ENCODE measurements around the gene SELENOW. TPM values are rescaled to one million over a fixed set of nuclear protein-coding genes. Genes with fewer than 3 reads are reported as not detected.

SELENOW gene
- polyA plus RNA-seq, 6 donors from 2014 or later = 68.2 to 131 (median 102) TPM

- Mint-ChIP-seq H3K9me3 (peaks cover 0 to 2% (median 0%) of the 10 kb centered on the region in 7 donors), H3K4me1 (peaks cover 24 to 37% (median 24%) of the 10 kb centered on the region in 3 donors), H3K36me3 (peaks cover 13 to 19% of the 10 kb centered on the region in 2 donors), H3K27ac (peak overlapping the region; percentile 45 to 92 (median 67)), H3K27me3 (no peaks in the 10 kb centered on the region), H3K4me3 (peak overlapping the region in 5 of 8 donors; percentile 56 to 81 (median 58))
- peak; percentile 20 to 28 for ATAC-seq (ENCODE audit: low read depth in 2 of 2)
- DNase-seq = no peak
Observed at GRCh38 chr19:47749326-47749725, 29.2 kb upstream of the SELENOW start.

GRCh38 chr19:47750752-47751151 is 27.8 kb upstream of the SELENOW start:
- no peak for ATAC-seq (ENCODE audit: low read depth in 2 of 2)
- peak overlapping the region in 1 of 6 donors; percentile 51 for H3K27ac Mint-ChIP-seq
- H3K9me3 Mint-ChIP-seq = no peaks in the 10 kb centered on the region
- H3K4me1 Mint-ChIP-seq = peaks cover 17 to 28% (median 19%) of the 10 kb centered on the region in 3 donors
- peaks cover 13% of the 10 kb centered on the region in 2 donors for H3K36me3 Mint-ChIP-seq
- no peaks in the 10 kb centered on the region for H3K27me3 Mint-ChIP-seq
- no peak overlapping the region for H3K4me3 Mint-ChIP-seq
- DNase-seq = no peak

- DNase-seq (no peak), ATAC-seq (ENCODE audit: low read depth in 2 of 2) (no peak)
- Mint-ChIP-seq H3K4me1 (peaks cover 15 to 17% (median 17%) of the 10 kb centered on the region in 3 donors), H3K27me3 (no peaks in the 10 kb centered on the region), H3K36me3 (peaks cover 13 to 27% of the 10 kb centered on the region in 2 donors), H3K9me3 (peaks cover 0 to 2% (median 0%) of the 10 kb centered on the region in 7 donors), H3K4me3 (no peak overlapping the region), H3K27ac (peak overlapping the region in 1 of 6 donors; percentile 71)
Observed at GRCh38 chr19:47752440-47753211, 25.9 kb upstream of the SELENOW start.

- Mint-ChIP-seq H3K4me3 (peak overlapping the region in 1 of 8 donors; percentile 15), H3K4me1 (peaks cover 0 to 4% (median 2%) of the 10 kb centered on the region in 3 donors), H3K27ac (peak overlapping the region in 4 of 6 donors; percentile 26 to 92 (median 68)), H3K36me3 (peaks cover 23% of the 10 kb centered on the region in 2 donors), H3K9me3 (peaks cover 0 to 5% (median 2%) of the 10 kb centered on the region in 7 donors), H3K27me3 (no peaks in the 10 kb centered on the region)
- DNase-seq (no peak), ATAC-seq (ENCODE audit: low read depth in 2 of 2) (no peak)
Observed at GRCh38 chr19:47754206-47755064, 24.1 kb upstream of the SELENOW start.

- Mint-ChIP-seq H3K36me3 (peaks cover 23% of the 10 kb centered on the region in 2 donors), H3K27ac (peak overlapping the region in 2 of 6 donors; percentile 26 to 71), H3K27me3 (no peaks in the 10 kb centered on the region), H3K9me3 (peaks cover 0 to 5% (median 2%) of the 10 kb centered on the region in 7 donors), H3K4me1 (peaks cover 0 to 4% (median 0%) of the 10 kb centered on the region in 3 donors), H3K4me3 (no peak overlapping the region)
- DNase-seq (no peak), ATAC-seq (ENCODE audit: low read depth in 2 of 2) (no peak)
Observed at GRCh38 chr19:47755065-47755761, 23.3 kb upstream of the SELENOW start.

GRCh38 chr19:47755762-47756626 is 22.5 kb upstream of the SELENOW start:
- H3K4me3 Mint-ChIP-seq = peak overlapping the region in 1 of 8 donors; percentile 40
- no peak for DNase-seq
- peak overlapping the region in 1 of 6 donors; percentile 47 for H3K27ac Mint-ChIP-seq
- H3K4me1 Mint-ChIP-seq = no peaks in the 10 kb centered on the region
- no peaks in the 10 kb centered on the region for H3K27me3 Mint-ChIP-seq
- H3K9me3 Mint-ChIP-seq = peaks cover 0 to 5% (median 2%) of the 10 kb centered on the region in 7 donors
- no peak for ATAC-seq (ENCODE audit: low read depth in 2 of 2)
- H3K36me3 Mint-ChIP-seq = peaks cover 23% of the 10 kb centered on the region in 2 donors

- Mint-ChIP-seq H3K4me3 (no peak overlapping the region), H3K36me3 (peaks cover 23% of the 10 kb centered on the region in 2 donors), H3K4me1 (no peaks in the 10 kb centered on the region), H3K9me3 (peaks cover 0 to 5% (median 2%) of the 10 kb centered on the region in 7 donors), H3K27ac (peak overlapping the region in 1 of 6 donors; percentile 69), H3K27me3 (no peaks in the 10 kb centered on the region)
- no peak for ATAC-seq (ENCODE audit: low read depth in 2 of 2)
- DNase-seq = no peak
Observed at GRCh38 chr19:47756627-47756929, 21.9 kb upstream of the SELENOW start.

- H3K4me3 Mint-ChIP-seq = peak overlapping the region in 1 of 8 donors; percentile 29
- DNase-seq (no peak), ATAC-seq (ENCODE audit: low read depth in 2 of 2) (no peak)
- no peaks in the 10 kb centered on the region for H3K27me3 Mint-ChIP-seq
- H3K36me3 Mint-ChIP-seq = peaks cover 23% of the 10 kb centered on the region in 2 donors
- no peaks in the 10 kb centered on the region for H3K4me1 Mint-ChIP-seq
- peak overlapping the region in 2 of 6 donors; percentile 69 to 90 for H3K27ac Mint-ChIP-seq
- peaks cover 0 to 5% (median 2%) of the 10 kb centered on the region in 7 donors for H3K9me3 Mint-ChIP-seq
Observed at GRCh38 chr19:47756953-47757608, 21.4 kb upstream of the SELENOW start.

GRCh38 chr19:47757617-47758442 is 20.7 kb upstream of the SELENOW start:
- H3K36me3 Mint-ChIP-seq = peaks cover 23% of the 10 kb centered on the region in 2 donors
- peaks cover 0 to 5% (median 2%) of the 10 kb centered on the region in 7 donors for H3K9me3 Mint-ChIP-seq

GRCh38 chr19:47758443-47758804 is 20.1 kb upstream of the SELENOW start:
- ATAC-seq (ENCODE audit: low read depth in 2 of 2) = peak; percentile 19 to 23
- no peaks in the 10 kb centered on the region for H3K27me3 Mint-ChIP-seq
- H3K36me3 Mint-ChIP-seq = peaks cover 20 to 23% of the 10 kb centered on the region in 2 donors
- peaks cover 0 to 5% (median 2%) of the 10 kb centered on the region in 7 donors for H3K9me3 Mint-ChIP-seq
- DNase-seq = no peak
- peak overlapping the region in 3 of 6 donors; percentile 67 to 73 (median 72) for H3K27ac Mint-ChIP-seq
- H3K4me1 Mint-ChIP-seq = peaks cover 0 to 5% (median 0%) of the 10 kb centered on the region in 3 donors
- H3K4me3 Mint-ChIP-seq = no peak overlapping the region

More at GRCh38 chr19:47757617-47758442, 20.7 kb upstream of the SELENOW start:
- ATAC-seq (ENCODE audit: low read depth in 2 of 2) (no peak), DNase-seq (no peak)
- Mint-ChIP-seq H3K27me3 (no peaks in the 10 kb centered on the region), H3K4me1 (peaks cover 0 to 4% (median 0%) of the 10 kb centered on the region in 3 donors), H3K4me3 (peak overlapping the region in 1 of 8 donors; percentile 15), H3K27ac (peak overlapping the region in 3 of 6 donors; percentile 67 to 73 (median 69))

GRCh38 chr19:47760632-47760999 is 17.9 kb upstream of the SELENOW start:
- Mint-ChIP-seq H3K27ac (peak overlapping the region in 1 of 6 donors; percentile 57), H3K4me3 (no peak overlapping the region), H3K27me3 (no peaks in the 10 kb centered on the region), H3K9me3 (peaks cover 0 to 5% (median 2%) of the 10 kb centered on the region in 7 donors), H3K36me3 (peaks cover 15 to 23% of the 10 kb centered on the region in 2 donors), H3K4me1 (peaks cover 0 to 5% (median 0%) of the 10 kb centered on the region in 3 donors)
- ATAC-seq (ENCODE audit: low read depth in 2 of 2) (no peak), DNase-seq (no peak)
